UCSD-AML1 (cell line): ENCODE results near the gene SYTL4.

ENCODE experiments used
- DNase-seq: peaks from one replicate; lab custom pipeline; 2025; ENCODE audit not compliant: unreplicated experiment; lab: John Stamatoyannopoulos, UW

Gene SYTL4

DNA sequence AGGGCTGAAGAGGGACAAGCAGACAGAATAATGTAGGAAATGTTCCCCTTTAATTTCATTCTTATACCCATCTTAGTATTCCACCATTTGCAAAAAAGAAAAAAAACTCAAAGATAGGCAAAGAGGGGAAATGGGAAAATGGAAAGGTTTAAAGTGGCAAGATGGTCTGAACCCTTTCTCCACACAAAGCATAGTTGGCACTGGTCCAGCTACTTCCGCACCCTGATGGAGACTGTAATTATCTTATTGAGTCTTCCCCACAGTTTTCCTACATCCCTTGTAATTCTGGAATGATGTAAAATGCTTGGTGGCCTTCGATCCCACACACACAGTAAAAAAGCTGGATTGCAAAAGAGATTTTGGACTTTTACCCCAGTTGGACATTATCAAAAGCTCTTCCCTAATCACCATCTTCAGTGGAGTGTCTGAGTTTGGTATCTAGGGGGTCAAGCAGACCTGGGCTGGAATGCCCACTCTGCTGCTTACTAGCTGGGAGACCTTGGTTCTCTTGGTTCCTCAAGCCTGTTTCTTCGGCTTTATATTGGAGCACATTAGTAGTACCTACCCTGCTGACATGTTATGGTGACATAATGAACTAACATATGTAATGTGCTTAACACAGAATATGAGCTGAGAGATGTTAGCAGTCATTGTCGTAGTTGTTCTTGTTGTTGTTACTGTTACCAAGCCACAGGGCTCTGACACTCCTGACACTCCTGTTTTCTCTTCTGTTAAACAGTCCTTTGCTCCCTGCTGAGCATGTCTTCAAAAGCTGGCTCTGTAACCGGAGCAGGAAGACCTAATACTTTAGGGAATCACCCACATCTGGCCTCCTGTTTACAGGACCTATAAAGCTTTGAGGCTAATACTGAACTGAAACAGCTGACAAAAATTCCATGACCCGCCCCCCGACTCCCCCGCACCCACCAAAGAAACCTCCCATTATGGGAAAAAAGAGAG, 83.2 kb downstream of the SYTL4 start:
- no peak for DNase-seq

GRCh38 chrX:100647739-100648138, 84.2 kb downstream of the SYTL4 start:
- no peak for DNase-seq

DNA sequence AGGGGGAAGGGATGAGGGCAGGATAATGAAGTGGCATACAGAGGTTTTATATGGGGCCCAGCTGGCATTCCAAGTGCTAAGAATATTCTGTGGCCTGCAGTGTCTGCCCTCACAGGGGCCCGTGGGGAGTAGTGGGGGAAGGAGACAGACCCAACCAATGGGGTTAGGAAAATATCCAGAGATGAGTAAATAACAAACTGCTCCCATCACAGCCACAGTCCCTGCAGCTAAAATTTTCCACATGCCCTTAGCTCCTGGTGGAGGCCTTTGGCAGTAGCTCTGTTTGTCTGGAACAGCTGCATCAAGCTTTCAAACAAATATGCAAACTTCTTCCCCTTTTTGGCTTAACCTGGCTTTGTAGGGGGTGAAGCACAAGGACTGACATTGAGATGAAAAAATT, 84.8 kb downstream of the SYTL4 start:
- DNase-seq = no peak

GRCh38 chrX:100645106-100645505, 86.8 kb downstream of the SYTL4 start:
- no peak for DNase-seq

DNA sequence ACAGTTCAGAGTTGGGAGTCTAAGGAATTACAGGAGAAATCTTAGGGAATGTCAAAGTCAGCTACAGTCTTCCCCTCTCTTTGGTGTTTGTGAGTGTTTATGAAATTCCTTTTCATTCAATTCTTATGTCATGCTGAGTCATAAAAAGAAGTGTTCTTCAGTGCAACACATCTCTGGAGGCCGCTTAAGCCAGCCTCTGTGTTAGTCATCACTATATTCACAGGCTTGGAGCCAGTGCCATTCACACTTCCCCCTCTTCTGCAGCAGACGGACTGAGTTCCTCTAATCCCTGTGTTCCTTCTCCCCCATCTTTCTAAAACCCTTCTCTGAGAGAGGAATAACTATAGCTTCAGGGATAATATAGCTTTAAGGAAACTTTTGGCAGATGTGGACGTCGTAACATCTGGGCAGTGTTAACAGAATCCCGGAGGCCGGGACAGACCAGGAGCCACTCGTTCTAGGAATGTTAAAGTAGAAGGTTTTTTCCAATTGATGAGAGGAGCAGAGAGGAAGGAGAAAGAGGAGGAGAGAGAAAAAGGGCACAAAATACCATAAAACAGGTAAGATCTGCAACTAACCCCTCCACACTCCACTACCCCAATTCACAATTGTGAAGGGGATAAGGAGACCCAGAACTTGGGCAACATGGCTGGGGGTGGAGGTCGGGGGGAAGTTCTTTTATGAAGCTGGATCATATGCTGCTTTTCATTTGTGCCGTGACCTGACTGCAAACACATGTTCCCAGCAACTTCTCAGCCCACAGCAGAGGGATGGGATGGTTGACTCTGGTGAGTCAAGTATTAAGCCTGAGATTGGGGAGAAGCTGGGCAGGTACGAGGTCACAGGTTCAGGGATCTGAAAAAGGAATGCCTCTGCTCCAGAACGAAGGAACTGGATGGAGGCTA, 87.7 kb downstream of the SYTL4 start, which contains the start of gene SRPX2:
TSS of gene SRPX2 (plus strand) at position 244 of the 905 bp plus-strand sequence. CDS start 2,124 bp downstream, outside the sequence.
- no peak for DNase-seq

GRCh38 chrX:100643212-100643611, 88.7 kb downstream of the SYTL4 start:
- no peak for DNase-seq

DNA sequence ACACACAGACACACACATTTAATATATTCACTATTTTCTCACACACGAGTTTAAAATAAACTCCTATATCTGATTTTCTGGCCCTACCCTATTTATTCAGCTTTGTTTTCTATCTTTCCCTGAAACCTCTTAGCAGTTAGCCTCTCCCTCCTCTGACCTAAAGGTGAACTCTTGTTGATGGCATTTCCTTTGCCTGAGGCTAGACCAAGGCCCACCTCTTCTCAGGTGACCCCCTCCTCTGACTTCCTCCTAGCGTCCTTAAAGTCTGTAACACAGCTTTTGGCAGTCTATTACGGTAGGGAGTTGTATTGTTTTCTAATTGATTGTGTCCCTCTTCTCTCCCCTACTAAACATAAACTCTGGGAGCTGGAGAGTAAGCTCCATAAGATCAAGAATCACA, 89.6 kb downstream of the SYTL4 start:
- no peak for DNase-seq

DNA sequence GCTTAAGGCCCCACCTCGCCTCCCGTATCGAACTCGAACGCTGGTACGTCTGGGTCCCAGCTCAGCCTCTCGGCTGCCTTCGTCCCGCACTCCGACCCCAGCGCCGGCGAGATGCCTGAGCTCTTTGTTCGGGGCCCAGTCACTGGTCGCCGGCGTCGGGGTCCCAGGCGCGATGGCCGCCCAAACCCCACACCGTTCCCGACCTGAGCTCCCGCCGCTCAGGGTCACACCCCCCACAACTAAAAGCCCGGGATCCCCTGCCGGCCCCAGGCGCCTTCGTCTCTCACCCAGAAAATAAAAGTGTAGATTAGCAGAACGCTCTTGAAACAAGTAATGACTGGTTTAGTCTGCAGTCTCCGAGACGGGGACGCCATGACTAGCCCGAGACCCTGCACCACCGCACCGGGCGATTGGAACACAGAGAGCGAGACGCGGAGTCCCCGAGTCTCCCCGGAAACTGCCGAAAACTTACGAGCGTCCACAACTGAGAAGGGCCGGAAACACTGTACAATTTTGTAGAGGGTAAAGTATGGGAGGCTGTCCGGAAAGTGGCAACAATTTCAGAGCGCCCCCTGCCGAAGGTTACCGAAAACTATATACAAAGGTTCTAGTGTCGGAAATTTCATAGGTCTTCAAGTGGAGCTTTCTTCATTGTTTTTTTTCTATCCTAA, 95.5 kb downstream of the SYTL4 start, which contains the start of gene TSPAN6:
TSS of gene TSPAN6 (minus strand) at position 486 of the 671 bp plus-strand sequence. CDS start at position 374, 112 bp downstream.
- DNase-seq = no peak

GRCh38 chrX:100635989-100636320, 96.0 kb downstream of the SYTL4 start:
- no peak for DNase-seq

DNA sequence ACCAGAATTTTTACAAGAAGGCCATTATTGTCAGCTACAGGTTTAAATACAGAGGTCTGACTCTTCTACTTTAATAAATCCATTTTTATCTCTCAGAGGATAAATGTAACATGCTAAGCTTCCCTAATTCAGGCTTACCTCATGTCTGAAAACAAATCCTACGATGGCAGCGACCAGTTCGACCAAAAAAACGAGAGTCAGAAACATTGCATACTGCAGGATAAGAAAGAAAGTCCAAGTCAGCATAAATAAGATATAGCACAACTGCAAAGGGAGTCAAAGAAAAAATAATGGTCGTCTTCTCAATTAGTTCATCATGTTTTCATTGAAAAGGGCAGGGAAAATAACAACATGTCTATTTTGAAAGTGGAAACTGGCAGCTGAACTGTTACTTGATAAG, 96.9 kb downstream of the SYTL4 start:
- DNase-seq = no peak

DNA sequence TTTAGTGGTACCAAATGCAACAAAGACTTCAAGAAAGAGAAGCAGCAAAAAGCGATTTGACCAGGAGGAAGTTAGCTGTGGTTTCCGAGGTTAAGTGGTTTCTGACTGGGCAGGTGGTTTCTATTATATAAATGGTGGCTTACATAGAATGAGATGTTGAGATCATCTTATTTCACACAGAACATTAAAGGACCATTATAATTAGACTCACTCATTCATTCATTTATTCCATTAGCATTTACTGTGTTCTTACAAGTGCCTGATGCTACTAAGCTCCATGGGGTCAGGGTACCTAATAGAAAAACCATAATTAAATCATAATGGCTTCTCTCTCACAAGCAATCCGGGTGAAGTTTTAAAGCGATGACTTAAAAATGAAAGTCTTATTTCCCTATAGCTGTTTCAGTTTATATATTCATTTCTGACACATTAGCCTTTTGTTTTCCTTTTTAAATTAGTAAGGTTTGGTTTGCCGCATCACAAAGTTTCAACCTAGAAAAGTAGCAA, 105.9 kb downstream of the SYTL4 start:
- no peak for DNase-seq
